T-helper 9 cell (primary cell): ENCODE data around the gene SH3TC2.
"Not testable (repeated sequence)": the region's sequence is repeated elsewhere in the genome, so short reads cannot be mapped to it uniquely, and the experiment has no call there.

ENCODE experiments used
- DNase-seq: peaks from one replicate; pipeline ENCODE4 v3.0.0-alpha.2; 2020
- total RNA-seq, 2 donors: gene quantifications; one replicate each; lab custom pipeline; 2026; lab: John Stamatoyannopoulos, UW

Gene SH3TC2
- total RNA-seq, result 0 to 0.07 reads per million in 2 donors

- no peak for DNase-seq
Measured at GRCh38 chr5:149063017-149063687, at the start of gene SH3TC2. Gene SH3TC2, minus strand, starts transcription at chr5:149063062. Its CDS starts 40 bp downstream, at chr5:149063022.

DNA sequence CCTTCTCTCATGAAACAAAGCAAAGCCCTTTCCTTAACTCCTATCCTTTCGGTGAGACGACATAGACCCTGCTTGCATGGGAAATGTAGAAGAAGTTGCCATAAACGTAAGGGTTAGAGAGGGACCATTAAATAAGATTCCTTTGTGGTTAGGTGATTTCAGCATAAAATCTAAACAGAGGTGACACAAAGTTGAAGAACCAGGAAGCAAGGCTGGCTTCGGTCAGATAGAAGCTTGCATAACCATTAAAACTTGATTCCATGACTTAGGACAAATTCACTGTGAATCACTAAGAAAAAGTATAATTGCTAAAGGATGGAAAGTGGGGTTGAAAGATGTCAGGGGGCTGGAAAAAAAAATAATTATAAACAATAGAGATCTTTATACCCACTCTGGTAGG lies 47.5 kb upstream of the SH3TC2 start:
- no peak for DNase-seq

DNA sequence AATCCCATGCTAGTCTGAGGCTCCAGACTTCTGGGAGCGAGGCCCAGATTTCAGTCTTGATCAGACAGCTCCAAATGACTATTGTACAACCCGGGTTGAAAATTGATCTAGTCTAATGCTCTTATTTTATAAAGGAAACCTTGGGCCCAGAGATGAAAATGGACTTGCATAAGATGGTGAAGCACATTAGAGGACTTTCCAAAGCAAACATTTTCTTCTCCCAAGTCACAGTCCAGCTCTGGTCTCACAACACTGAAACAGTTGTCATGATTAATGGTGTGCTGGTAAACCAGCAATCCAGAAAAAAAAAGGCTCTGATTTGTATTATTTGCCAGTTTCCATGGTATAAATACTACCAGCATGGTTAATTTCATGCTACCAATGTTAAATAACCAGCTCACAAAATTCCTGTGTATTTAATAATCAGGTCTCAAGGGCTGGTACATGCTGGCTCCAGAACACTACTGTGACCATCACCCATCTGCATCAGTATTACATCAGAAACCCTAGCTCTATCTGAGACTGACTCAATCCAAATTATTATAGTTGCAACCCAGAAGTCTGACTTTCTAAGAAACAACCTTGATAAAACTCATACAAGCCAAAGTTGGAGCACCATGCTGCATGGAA lies 45.9 kb upstream of the SH3TC2 start:
- no peak for DNase-seq

- DNase-seq, result no peak
Measured at GRCh38 chr5:149100331-149100730, 37.5 kb upstream of the SH3TC2 start.

- DNase-seq, result no peak
Measured at GRCh38 chr5:149099920-149100319, 37.1 kb upstream of the SH3TC2 start.

DNA sequence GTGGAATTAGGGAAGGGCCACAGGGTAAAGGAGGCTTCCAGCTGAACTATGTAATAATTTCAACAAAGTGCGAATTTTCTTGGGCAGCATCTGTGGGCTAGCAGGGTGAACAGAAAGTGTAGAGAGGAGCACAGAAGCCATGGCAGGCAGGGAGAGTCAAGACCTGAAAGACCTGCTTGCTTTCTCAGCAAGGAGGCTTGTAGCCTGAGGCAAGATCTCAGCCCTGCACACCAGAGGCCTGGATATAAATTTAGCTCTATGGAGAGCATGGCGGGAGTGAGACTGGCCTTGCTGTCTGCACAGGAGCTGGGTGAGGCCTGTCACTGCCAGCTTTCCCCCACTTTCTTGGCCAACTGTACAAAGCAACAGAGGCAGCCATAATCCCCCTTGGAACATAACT lies 32.1 kb upstream of the SH3TC2 start:
- no peak for DNase-seq

DNA sequence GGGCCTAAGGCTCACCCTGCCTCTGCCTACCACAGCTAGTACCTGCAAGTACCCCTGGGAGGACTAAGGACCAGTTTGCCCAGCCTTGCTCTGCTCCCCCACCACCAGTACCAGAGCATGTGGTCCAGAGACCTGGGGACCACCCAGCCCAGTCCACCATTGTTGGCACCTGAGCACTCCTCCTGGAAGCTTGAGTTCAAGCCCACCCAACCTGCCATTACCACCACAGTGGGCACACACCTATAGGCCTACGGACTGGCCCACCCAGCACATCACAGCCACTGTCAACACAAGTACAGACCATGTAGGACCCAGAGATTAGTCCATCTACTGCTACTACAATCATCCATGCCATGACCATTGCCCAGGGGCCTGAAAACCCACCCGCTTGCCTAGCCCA lies 30.8 kb upstream of the SH3TC2 start:
- no peak for DNase-seq

GRCh38 chr5:149089796-149090195 lies 26.9 kb upstream of the SH3TC2 start:
- no peak for DNase-seq

- no peak for DNase-seq
Measured at GRCh38 chr5:149088686-149089085, 25.8 kb upstream of the SH3TC2 start.

DNA sequence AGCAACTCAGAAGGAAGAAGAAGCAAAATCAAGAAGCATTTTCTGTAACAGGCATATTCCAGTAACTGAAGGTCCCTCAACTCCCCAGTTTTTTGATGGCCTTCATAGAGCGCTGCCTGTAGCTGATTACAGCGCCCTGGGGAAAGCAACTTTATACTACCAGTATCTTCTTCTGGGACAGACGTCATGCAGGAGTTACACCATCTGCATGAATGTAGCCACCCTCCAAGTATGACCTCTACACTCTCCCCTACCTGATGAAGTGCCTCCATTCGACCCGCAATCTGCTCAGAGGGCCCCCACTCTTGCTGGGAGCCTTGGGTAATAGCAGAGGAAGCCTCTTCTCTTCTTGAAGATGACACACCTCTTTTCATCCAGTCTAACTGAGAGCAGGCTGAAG lies 21.0 kb upstream of the SH3TC2 start:
- DNase-seq, result no peak

DNA sequence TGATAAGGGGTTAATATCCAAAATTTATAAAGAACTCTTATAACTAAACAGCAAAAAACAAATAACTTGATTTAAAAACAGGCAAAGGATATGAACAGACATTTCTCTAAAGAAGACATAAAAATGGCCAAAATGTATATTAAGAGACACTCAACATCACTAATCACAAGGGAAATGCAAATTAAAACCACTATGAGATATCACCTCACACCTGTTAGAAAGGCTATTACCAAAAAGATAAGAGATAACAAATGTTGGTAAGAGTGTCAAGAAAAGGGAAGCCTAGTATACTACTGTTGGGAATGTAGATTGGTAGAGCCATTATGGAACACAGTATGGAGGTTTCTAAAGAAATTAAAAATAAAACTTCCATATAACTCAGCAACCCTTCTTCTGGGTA lies 19.4 kb upstream of the SH3TC2 start:
- DNase-seq, result no peak

DNA sequence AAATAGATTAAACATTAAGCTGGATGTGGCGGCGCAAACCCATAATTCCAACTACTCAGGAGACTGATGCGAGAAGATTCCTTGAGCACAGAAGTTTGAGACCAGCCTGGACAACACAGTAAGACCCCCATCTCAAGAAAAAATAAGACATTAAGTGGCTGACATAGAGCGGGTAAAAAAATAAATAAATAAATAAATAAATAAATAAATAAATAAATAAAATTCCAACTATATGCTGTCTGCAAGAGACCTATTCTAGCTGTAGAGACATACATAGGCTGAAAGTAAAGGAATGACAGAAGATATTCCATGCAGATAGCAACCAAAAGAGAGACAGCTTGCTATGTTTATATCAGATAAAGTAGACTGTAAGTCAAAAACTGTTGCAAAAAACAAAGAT lies 17.4 kb upstream of the SH3TC2 start:
- no peak for DNase-seq

DNA sequence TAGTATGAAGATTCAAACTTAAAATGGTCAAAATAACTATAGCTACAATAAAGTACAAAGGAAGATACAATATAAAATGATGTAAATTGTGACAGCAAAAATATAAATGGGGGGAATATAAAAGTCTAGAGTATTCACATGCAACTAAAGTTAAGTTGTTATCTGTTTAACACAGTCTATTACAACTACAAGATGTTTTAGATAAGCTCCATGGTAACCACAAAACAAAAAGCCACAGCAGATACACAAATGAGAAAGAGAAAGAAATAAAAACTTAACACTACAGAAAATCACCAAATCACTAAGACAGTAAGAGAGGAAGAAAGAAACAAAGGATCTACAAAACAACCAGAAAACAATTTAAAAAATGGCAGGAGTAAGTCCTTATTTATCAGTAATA lies 17.0 kb upstream of the SH3TC2 start:
- no peak for DNase-seq

DNA sequence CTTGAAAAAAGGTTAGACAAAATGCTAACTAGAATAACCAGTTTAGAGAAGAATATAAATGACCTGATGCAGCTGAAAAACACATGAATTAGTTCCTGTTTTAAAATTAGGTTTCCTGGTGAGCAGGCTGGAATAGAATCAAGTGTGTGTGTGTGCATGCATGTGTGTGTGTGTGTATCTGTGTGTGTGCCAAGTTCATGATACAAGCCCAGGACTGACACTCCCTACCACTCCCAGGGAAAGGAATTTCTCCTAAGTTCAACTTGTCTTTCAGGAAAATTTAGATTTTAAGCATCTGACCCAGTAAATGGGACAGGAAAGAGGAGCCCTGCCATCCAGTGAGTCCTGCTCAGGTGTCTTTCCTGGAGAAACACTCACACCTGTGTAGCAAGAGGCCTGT lies 11.2 kb upstream of the SH3TC2 start:
- DNase-seq, result not testable (repeated sequence)

DNA sequence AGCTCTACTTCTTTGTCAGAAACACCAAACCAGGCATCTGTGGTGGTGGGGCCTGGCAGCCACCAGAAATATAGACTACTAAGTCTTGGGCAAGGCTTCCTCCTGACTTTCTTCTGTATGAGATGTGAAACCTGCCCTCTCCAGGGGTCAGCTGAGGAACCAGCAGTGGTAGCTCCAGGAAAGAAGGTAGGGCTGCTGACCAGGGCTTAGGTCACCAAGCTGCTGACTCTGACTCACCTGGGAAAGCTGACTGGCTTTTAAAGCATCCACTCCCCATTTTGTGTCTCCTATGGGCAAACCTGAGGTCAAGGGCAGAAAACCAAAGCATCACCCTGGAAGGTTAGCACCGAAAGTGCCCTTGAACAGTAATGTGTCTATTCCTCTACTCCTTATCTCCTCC lies 10.4 kb upstream of the SH3TC2 start:
- DNase-seq, result no peak

DNA sequence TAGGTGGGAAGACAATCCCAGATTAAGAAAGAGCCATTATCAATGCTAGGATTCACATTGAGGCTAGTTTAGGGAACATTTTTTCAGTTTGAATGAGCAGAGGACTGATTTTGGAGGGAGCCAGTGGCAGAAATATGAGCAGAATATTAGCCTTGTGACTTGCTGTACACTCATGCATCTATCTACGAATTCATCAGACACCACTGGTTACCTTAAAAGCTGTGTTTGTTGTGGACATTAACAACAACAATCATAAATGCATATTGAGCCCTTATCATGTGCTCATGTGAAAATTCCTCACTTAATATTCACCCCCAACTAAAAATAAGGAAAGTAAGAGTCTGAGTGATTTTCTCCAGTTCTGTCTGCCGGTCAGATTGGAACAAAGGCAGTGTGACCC lies 9.9 kb upstream of the SH3TC2 start:
- DNase-seq, result no peak

- no peak for DNase-seq
Measured at GRCh38 chr5:149072376-149072775, 9.5 kb upstream of the SH3TC2 start.

DNA sequence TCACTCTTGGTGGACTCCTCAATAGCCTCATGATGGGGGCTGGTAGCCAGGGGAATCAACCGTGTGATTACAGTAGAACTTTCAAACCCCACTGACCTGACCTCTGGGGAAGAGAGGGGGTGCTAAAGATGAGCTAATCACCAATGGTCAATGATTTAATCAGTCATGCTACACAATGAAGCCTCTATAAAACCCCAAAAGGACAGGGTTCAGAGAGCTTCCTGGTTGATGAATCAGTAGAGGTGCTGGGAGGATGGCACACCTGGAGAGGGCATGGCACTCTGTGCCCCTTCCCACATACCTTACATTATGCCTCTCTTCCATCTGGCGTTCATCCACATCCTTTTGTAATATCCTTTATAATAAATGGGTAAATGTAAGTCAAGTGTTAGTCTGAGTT lies 8.9 kb upstream of the SH3TC2 start:
- DNase-seq, result no peak

DNA sequence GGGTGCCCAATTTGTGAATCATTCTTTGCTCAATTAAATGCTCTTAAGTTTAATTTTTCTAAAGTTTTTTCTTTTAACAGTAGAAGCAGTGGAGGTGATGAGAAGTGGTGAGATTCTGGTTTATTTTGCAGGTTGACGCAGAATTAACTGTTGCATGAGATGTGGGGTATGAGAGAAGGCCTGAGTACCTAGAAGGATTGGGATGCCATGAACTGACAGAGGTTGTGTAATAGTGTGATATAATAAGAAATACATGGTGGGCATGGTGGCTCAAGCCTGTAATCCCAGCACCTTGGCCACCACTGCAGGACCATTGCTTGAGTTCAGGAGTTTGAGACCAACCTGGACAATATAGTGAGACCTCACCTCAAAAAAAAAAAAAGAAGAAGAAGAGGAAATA lies 8.4 kb upstream of the SH3TC2 start:
- DNase-seq, result no peak

GRCh38 chr5:149069711-149070110 lies 6.8 kb upstream of the SH3TC2 start:
- DNase-seq, result no peak

- DNase-seq, result no peak
Measured at GRCh38 chr5:149063896-149064478, 1.1 kb upstream of the SH3TC2 start.

- no peak for DNase-seq
Measured at GRCh38 chr5:149062371-149063016, 368 bp downstream of the SH3TC2 start.

DNA sequence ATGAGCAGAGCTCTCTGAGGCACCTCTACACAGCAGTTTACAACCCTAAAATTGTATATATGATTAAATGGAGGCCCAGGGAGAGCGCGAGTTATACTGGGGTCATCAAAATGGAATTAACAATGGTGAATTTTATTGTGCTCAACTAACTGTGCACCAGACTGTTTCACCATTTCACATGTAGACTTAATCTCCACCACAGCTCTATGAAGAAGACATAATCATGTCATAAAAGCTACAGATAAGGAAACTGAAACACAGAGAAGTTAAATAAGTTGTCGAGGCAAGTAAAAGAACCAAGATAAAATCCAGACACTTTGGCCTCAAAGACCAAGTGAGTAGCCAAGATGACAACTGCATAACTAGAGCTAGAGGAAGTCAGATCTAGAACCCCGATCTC lies 1.5 kb downstream of the SH3TC2 start:
- DNase-seq, result no peak

GRCh38 chr5:149060325-149060724 lies 2.5 kb downstream of the SH3TC2 start:
- DNase-seq, result no peak
